ENCODE measurements around the gene RSAD2.

RSAD2 gene

DNA sequence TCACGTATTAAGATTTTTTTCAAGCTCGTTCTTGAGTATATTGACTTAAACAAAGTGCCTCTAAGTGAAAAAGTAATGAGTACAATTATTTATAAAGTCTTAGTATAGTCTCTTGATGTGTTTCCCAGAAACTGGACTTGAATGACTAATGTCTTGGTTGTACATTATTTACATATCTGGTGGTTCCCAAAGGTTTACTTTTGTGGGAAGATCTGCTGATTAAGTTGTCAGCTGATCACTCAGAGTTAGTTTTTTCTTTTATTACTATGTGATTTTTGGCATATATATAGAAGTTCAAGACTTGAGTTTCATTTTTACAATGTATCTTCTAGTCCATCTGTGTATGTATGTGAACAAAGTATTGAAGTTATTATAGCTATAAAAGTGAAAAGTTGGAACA is 69.1 kb downstream of the RSAD2 start:
- no peaks in the 10 kb centered on the region for H3K9me3 ChIP-seq (replicated peaks; ENCODE audit: insufficient read depth, low read length)
- no peak overlapping the region for H2AFZ ChIP-seq (ENCODE audit: low read length)
- peaks cover 20% of the 10 kb centered on the region for H3K4me1 ChIP-seq (ENCODE audit: low read length)
- TF ChIP-seq EZH2phosphoT487 (IDR thresholded peaks at IDR 0.05; ENCODE audit: low read length), result no peak
- TF ChIP-seq, protein P1, sequence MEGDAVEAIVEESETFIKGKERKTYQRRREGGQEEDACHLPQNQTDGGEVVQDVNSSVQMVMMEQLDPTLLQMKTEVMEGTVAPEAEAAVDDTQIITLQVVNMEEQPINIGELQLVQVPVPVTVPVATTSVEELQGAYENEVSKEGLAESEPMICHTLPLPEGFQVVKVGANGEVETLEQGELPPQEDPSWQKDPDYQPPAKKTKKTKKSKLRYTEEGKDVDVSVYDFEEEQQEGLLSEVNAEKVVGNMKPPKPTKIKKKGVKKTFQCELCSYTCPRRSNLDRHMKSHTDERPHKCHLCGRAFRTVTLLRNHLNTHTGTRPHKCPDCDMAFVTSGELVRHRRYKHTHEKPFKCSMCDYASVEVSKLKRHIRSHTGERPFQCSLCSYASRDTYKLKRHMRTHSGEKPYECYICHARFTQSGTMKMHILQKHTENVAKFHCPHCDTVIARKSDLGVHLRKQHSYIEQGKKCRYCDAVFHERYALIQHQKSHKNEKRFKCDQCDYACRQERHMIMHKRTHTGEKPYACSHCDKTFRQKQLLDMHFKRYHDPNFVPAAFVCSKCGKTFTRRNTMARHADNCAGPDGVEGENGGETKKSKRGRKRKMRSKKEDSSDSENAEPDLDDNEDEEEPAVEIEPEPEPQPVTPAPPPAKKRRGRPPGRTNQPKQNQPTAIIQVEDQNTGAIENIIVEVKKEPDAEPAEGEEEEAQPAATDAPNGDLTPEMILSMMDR (IDR thresholded peaks at IDR 0.05; ENCODE audit: low read length), result no peak
- no peak for TF ChIP-seq EZH2 (optimal IDR thresholded peaks at IDR 0.05; ENCODE audit: low read depth, low read length)
- no peaks in the 10 kb centered on the region for H3K79me2 ChIP-seq (ENCODE audit: low read length)
- H3K27me3 ChIP-seq (replicated peaks; ENCODE audit: insufficient read depth, low read length), result no peaks in the 10 kb centered on the region
- no peak overlapping the region for H3K4me3 ChIP-seq (ENCODE audit: low read length)
- no peak overlapping the region for H3K4me2 ChIP-seq (ENCODE audit: low read depth, low read length)
- H3K36me3 ChIP-seq (replicated peaks; ENCODE audit: insufficient read depth, low read length), result no peaks in the 10 kb centered on the region
- H3K9ac ChIP-seq (ENCODE audit: low read length), result no peak overlapping the region
- H3F3A ChIP-seq (ENCODE audit: insufficient read depth, low read length), result peaks cover 15% of the 10 kb centered on the region
- H4K20me1 ChIP-seq (ENCODE audit: insufficient read depth, low read length), result no peaks in the 10 kb centered on the region
- no peak for DNase-seq
- no peak overlapping the region for H3K27ac ChIP-seq (ENCODE audit: low read length)
- no peaks in the 10 kb centered on the region for H3K9me2 ChIP-seq (replicated peaks; ENCODE audit: insufficient read depth, low read length)

Data from MM.1S (cell line).